A549 (cell line): ENCODE measurements around the gene KCND3. TPM values are rescaled to one million over a fixed set of nuclear protein-coding genes. Genes with fewer than 3 reads are reported as not detected.

Experiments used
- ATAC-seq, 2 experiments: fragments of 200-7000 bp in 1 of 2; fragments of >200 bp in 1 of 2; cut with Nextera tagmentation in 1 of 2; cut with Tn5 transposase in 1 of 2; 3 replicates each; pipeline versions ENCODE4 v1.8.0 to v1.9.1; 2018 to 2020; ENCODE audit warnings: mild to moderate bottlenecking in 1 of 2, moderate library complexity in 1 of 2
- CTCF ChIA-PET: fragments of 300-600 bp; sonication (Branson Sonifier 250); formaldehyde crosslinking; extraction: SDS; loops from one replicate; lab custom pipeline; 2021; ENCODE audit warnings: antibody characterized with exemption, inconsistent platforms; lab: Yijun Ruan, JAX
- POLR2A ChIA-PET: fragments of 350-600 bp; formaldehyde crosslinking; extraction: SDS; loops from one replicate; lab custom pipeline; 2021; ENCODE audit warnings: antibody characterized with exemption, inconsistent platforms; lab: Yijun Ruan, JAX
- DNase-seq, 2 experiments: peaks; one replicate each; pipeline versions ENCODE4 v3.0.0 to v3.0.0-alpha.2; 2011 to 2016; ENCODE audit warnings: low read depth in 1 of 2, low spot score in 1 of 2
- FAIRE-seq: peaks from 2 replicates; lab custom pipeline; 2011; peaks lifted over from hg19 to GRCh38; lab: Jason Lieb, UNC
- H3K27ac ChIP-seq, 2 experiments: fragments of >200 bp; sonication (Bioruptor Twin); formaldehyde crosslinking; 3 replicates each; pipeline ENCODE4 v1.5.1; 2016 to 2017
- H3K4me1 ChIP-seq: fragments of >200 bp; sonication (Bioruptor Twin); formaldehyde crosslinking; 3 replicates; pipeline ENCODE4 v1.6.1; 2016
- H3K4me2 ChIP-seq: fragments of >200 bp; sonication (Bioruptor Twin); formaldehyde crosslinking; 3 replicates; pipeline ENCODE4 v1.6.1; 2016
- H3K4me3 ChIP-seq: fragments of >200 bp; sonication (Bioruptor Twin); formaldehyde crosslinking; 3 replicates; pipeline ENCODE4 v1.5.1; 2016
- H3K9me3 ChIP-seq: fragments of >200 bp; sonication (Bioruptor Twin); formaldehyde crosslinking; 3 replicates; pipeline ENCODE4 v1.6.1; 2016
- CBX8 ChIP-seq: fragments of 200-600 bp; sonication (generic); IDR thresholded peaks from 2 replicates; pipeline ENCODE4 v1.6.1; 2016
- CTCF ChIP-seq: fragments of >200 bp; sonication (Bioruptor Twin); formaldehyde crosslinking; IDR thresholded peaks from 3 replicates; pipeline ENCODE4 v1.5.1; 2016
- EHMT2 ChIP-seq: fragments of 200-600 bp; sonication (generic); IDR thresholded peaks from 2 replicates; pipeline ENCODE4 v1.6.1; 2016; ENCODE audit warnings: antibody characterized with exemption, low read depth, mild to moderate bottlenecking, moderate library complexity
- EP300 ChIP-seq, 2 experiments: fragments of >200 bp; sonication (Bioruptor Twin); formaldehyde crosslinking; IDR thresholded peaks; 2 replicates in 1 of 2; 3 replicates in 1 of 2; pipeline ENCODE4 v1.6.1; 2016 to 2017
- FOSL2 ChIP-seq, 2 experiments: fragments of 450-650 bp in 1 of 2; fragments of >200 bp in 1 of 2; sonication (Bioruptor Twin) in 1 of 2; formaldehyde crosslinking; IDR thresholded peaks; 2 replicates each; pipeline versions ENCODE4 v1.5.0 to v1.6.1; 2016 to 2020; ENCODE audit warnings: mild to moderate bottlenecking in 1 of 2, moderate library complexity in 1 of 2
- HES2 ChIP-seq: fragments of >200 bp; sonication (Bioruptor Twin); formaldehyde crosslinking; IDR thresholded peaks from 2 replicates; pipeline ENCODE4 v1.6.1; 2016
- HOXB13 ChIP-seq: fragments of 250-450 bp; sonication (Bioruptor Pico); IDR thresholded peaks from 2 replicates; pipeline ENCODE4 v1.5.0; 2020; ENCODE audit warnings: low read depth, mild to moderate bottlenecking, moderate library complexity
- HOXB5 ChIP-seq: fragments of 250-450 bp; sonication (Bioruptor Pico); IDR thresholded peaks from 2 replicates; pipeline ENCODE4 v1.5.0; 2020; ENCODE audit warnings: mild to moderate bottlenecking, moderate library complexity
- KDM5A ChIP-seq: fragments of 200-600 bp; sonication (generic); IDR thresholded peaks from 2 replicates; pipeline ENCODE4 v1.6.1; 2016; ENCODE audit warnings: antibody characterized with exemption, mild to moderate bottlenecking
- MAFK ChIP-seq: fragments of 450-650 bp; IDR thresholded peaks from 2 replicates; pipeline ENCODE4 v1.6.1; 2014; ENCODE audit not compliant: partially characterized antibody
- MAX ChIP-seq: IDR thresholded peaks from 2 replicates; pipeline ENCODE4 v1.6.1; 2012
- MAZ ChIP-seq: fragments of 150-350 bp; IDR thresholded peaks from 2 replicates; pipeline ENCODE4 v1.6.1; 2014; ENCODE audit warnings: antibody characterized with exemption, low read depth, low read length, borderline replicate concordance
- NFE2L2 ChIP-seq: fragments of 150-350 bp; conservative IDR thresholded peaks from 2 replicates; pipeline ENCODE4 v1.6.1; 2014; ENCODE audit warnings: low read length
- POLR2A ChIP-seq: IDR thresholded peaks from 2 replicates; pipeline ENCODE4 v1.6.1; 2012; ENCODE audit warnings: mild to moderate bottlenecking, low read length
- REST ChIP-seq: fragments of 200-600 bp; sonication (generic); IDR thresholded peaks from 2 replicates; pipeline ENCODE4 v1.6.1; 2016; ENCODE audit warnings: antibody characterized with exemption, mild to moderate bottlenecking, moderate library complexity
- RNF2 ChIP-seq: fragments of 200-600 bp; sonication (generic); IDR thresholded peaks from 2 replicates; pipeline ENCODE4 v1.6.1; 2016; ENCODE audit warnings: low read depth, mild to moderate bottlenecking, antibody characterized with exemption, moderate library complexity, borderline replicate concordance
- SMC3 ChIP-seq: fragments of >200 bp; sonication (Bioruptor Twin); formaldehyde crosslinking; IDR thresholded peaks from 3 replicates; pipeline ENCODE4 v1.6.1; 2018; ENCODE audit warnings: inconsistent platforms
- TFCP2L1 ChIP-seq: fragments of 250-450 bp; sonication (Bioruptor Pico); IDR thresholded peaks from 2 replicates; pipeline ENCODE4 v1.5.0; 2021; ENCODE audit warnings: mild to moderate bottlenecking
- ZC3H11A ChIP-seq: fragments of 450-650 bp; IDR thresholded peaks from 2 replicates; pipeline ENCODE4 v1.6.1; 2014; ENCODE audit warnings: antibody characterized with exemption, mild to moderate bottlenecking
- WGBS: methylation state at CpG from one replicate; pipeline ENCODE4 v1.1.6; 2017; ENCODE audit errors: missing lambda C conversion rate; 5-methylcytosine and 5-hydroxymethylcytosine counted together
- polyA plus RNA-seq, 4 experiments: library from polyadenylated mRNA; depleted of rRNA in 3 of 4; stranded (reverse); fragments of >200 nt; fragmentation: RNase III in 1 of 4; extraction: RNeasy Plus Mini Kit Qiagen cat#74134 plus additional on column Dnase treatment in 1 of 4; gene quantifications; 2 replicates in 3 of 4; 3 replicates in 1 of 4; pipeline ENCODE4 v1.2.3, GENCODE V29; 2011 to 2017

KCND3 gene
- polyA plus RNA-seq, 2 of the 4 experiments (the other 2 are of a cell fraction): not detected

GRCh38 chr1:111761717-111762116, 227.8 kb downstream of the KCND3 start:
- WGBS: 65% methylated on average over 2 of the region's 2 CpGs
- FAIRE-seq: no peak
- ATAC-seq: no peak
- CTCF ChIA-PET: interaction anchor here (2.5 kb wide), 1 partner anchor 47 kb away, joined by 9 read pairs; no protein-coding TSS in a partner anchor
- DNase-seq: no peak
- POLR2A ChIA-PET: no interaction called here
- no peak overlapping the region for H3K4me3 ChIP-seq
- no peaks in the 10 kb centered on the region for H3K9me3 ChIP-seq
- H3K4me1 ChIP-seq: peaks cover 7% of the 10 kb centered on the region; the same call in 1 of the 3 replicates
- TF ChIP-seq MAFK (peak; percentile 30), CBX8 (no peak), MAZ (no peak), SMC3 (no peak)
- TF ChIP-seq, all 56 proteins: peak for 1
- Histone ChIP-seq H3K4me2 (no peak overlapping the region), H3K27ac (no peak overlapping the region)

- H3K4me1 ChIP-seq: peaks cover 13% of the 10 kb centered on the region; the same call in 2 of the 3 replicates
- FAIRE-seq (no peak), ATAC-seq (no peak), DNase-seq (peak in 1 of 2 experiments; percentile 13)
- H3K27ac ChIP-seq: no peak overlapping the region
- no peak overlapping the region for H3K4me3 ChIP-seq
- WGBS: 73% methylated on average over 2 of the region's 2 CpGs
- ChIA-PET POLR2A (no interaction called here), CTCF (no interaction called here)
- H3K9me3 ChIP-seq: no peaks in the 10 kb centered on the region
- H3K4me2 ChIP-seq: no peak overlapping the region
- no peak for TF ChIP-seq ZC3H11A
- TF ChIP-seq HOXB5 (CRISPR knock-in tag): no peak
- no peak for TF ChIP-seq EP300 (IDR thresholded peaks at IDR 0.05)
- TF ChIP-seq EHMT2: no peak
- no peak for TF ChIP-seq MAX
- no peak for TF ChIP-seq FOSL2 (IDR thresholded peaks at IDR 0.05)
- TF ChIP-seq FOSL2 (CRISPR knock-in tag; IDR thresholded peaks at IDR 0.05): no peak
- no peak for TF ChIP-seq RNF2
- no peak for TF ChIP-seq CTCF
- TF ChIP-seq SMC3: no peak
- TF ChIP-seq POLR2A: no peak
- TF ChIP-seq NFE2L2: no peak
- no peak for TF ChIP-seq KDM5A
- TF ChIP-seq MAZ: no peak
- TF ChIP-seq REST: no peak
- no peak for TF ChIP-seq HOXB13 (CRISPR knock-in tag)
Measured at GRCh38 chr1:111758373-111758772, 231.1 kb downstream of the KCND3 start.

GRCh38 chr1:111756124-111756513, 233.3 kb downstream of the KCND3 start:
- peak overlapping the region; percentile 99 for H3K4me2 ChIP-seq
- WGBS: under 1% methylated on average over 8 of the region's 35 CpGs
- ChIA-PET POLR2A (no interaction called here), CTCF (interaction anchor here (1.5 to 1.9 kb wide), 3 partner anchors 9 to 248 kb away, joined by 5 to 8 read pairs (median 7); no protein-coding TSS in a partner anchor)
- H3K4me3 ChIP-seq: peak overlapping the region; percentile 83
- H3K4me1 ChIP-seq: peaks cover 13% of the 10 kb centered on the region; the same call in 2 of the 3 replicates
- peak overlapping the region; percentile 94 to 100 for H3K27ac ChIP-seq
- no peak for DNase-seq
- TF ChIP-seq HES2 (no peak), KDM5A (peak; percentile 23; the same call in 1 of the 2 replicates), TFCP2L1 (CRISPR knock-in tag) (no peak)
- no peak for FAIRE-seq
- ATAC-seq: peak; percentile 37 to 56
- H3K9me3 ChIP-seq: no peaks in the 10 kb centered on the region
